ENCODE data around the gene CREBRF.

GRCh38 chr5:173119719-173120118 lies 63.6 kb downstream of the CREBRF start:
- no peak for TF ChIP-seq CTCF (conservative IDR thresholded peaks at IDR 0.05)
- TF ChIP-seq EZH2 (IDR thresholded peaks at IDR 0.05; ENCODE audit: low read depth) = no peak
